ENCODE data around the gene GAB2.
"Not testable (repeated sequence)": the region's sequence is repeated elsewhere in the genome, so short reads cannot be mapped to it uniquely, and the experiment has no call there.

The GAB2 gene

GRCh38 chr11:78298291-78298771 lies 119.3 kb downstream of the GAB2 start:
- no peak overlapping the region for H3K4me2 ChIP-seq
- no peak overlapping the region for H3K9ac ChIP-seq
- H4K20me1 ChIP-seq = peaks cover 91% of the 10 kb centered on the region
- H3K4me1 ChIP-seq = no peaks in the 10 kb centered on the region
- no peaks in the 10 kb centered on the region for H3K27me3 ChIP-seq
- no peak overlapping the region for H3K27ac ChIP-seq
- no peak for TF ChIP-seq Cebpa-rat (IDR thresholded peaks at IDR 0.05)
- peaks cover 15% of the 10 kb centered on the region for H3K9me3 ChIP-seq
- H3K36me3 ChIP-seq = peaks cover 22% of the 10 kb centered on the region
- no peak overlapping the region for H3K4me3 ChIP-seq

- Histone ChIP-seq H3K4me3 (no peak overlapping the region), H4K20me1 (peaks cover 91% of the 10 kb centered on the region), H3K36me3 (peaks cover 22% of the 10 kb centered on the region), H3K9ac (no peak overlapping the region), H3K4me2 (no peak overlapping the region), H3K27me3 (no peaks in the 10 kb centered on the region), H3K27ac (no peak overlapping the region), H3K4me1 (no peaks in the 10 kb centered on the region), H3K9me3 (peaks cover 27% of the 10 kb centered on the region)
- no peak for TF ChIP-seq Cebpa-rat (IDR thresholded peaks at IDR 0.05)
These were observed 121.4 kb downstream of the GAB2 start for GRCh38 chr11:78295991-78296930.

GRCh38 chr11:78295347-78295746 lies 122.3 kb downstream of the GAB2 start:
- Histone ChIP-seq H3K36me3 (peaks cover 27% of the 10 kb centered on the region), H3K27me3 (no peaks in the 10 kb centered on the region), H3K9ac (no peak overlapping the region), H3K4me2 (no peak overlapping the region), H3K27ac (no peak overlapping the region), H3K4me3 (no peak overlapping the region), H3K9me3 (peaks cover 36% of the 10 kb centered on the region), H4K20me1 (peaks cover 91% of the 10 kb centered on the region), H3K4me1 (no peaks in the 10 kb centered on the region)
- TF ChIP-seq Cebpa-rat (IDR thresholded peaks at IDR 0.05) = no peak

DNA sequence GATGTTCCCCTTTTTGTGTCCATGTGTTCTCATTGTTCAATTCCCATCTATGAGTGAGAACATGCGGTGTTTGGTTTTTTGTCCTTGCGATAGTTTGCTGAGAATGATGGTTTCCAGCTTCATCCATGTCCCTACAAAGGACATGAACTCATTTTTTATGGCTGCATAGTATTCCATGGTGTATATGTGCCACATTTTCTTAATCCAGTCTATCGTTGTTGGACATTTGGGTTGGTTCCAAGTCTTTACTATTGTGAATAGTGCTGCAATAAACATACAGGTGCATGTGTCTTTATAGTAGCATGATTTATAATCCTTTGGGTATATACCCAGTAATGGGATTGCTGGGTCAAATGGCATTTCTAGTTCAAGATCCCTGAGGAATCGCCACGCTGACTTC lies 123.5 kb downstream of the GAB2 start:
- not testable (repeated sequence) for H3K27ac ChIP-seq, H3K4me1 ChIP-seq

DNA sequence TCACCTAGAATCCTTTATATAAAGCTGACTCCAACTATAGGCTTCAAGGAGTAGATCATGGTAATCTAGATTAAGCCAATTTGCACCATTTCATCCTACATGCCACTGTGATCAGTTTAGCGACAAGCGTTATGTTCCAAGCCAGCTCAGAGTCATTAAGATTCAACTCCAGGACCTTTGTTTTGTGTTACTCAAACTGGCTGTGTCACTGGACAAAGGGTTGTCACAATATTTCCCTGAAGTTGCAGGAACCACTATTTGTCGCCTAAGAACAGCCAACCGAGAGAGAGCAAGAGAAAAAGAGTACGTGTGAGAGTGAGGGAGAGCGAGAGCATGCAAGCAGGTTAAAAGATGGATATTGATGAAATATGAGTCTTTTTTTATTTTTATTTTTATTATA lies 124.1 kb downstream of the GAB2 start:
- H4K20me1 ChIP-seq = peaks cover 91% of the 10 kb centered on the region
- peaks cover 33% of the 10 kb centered on the region for H3K36me3 ChIP-seq
- H3K4me3 ChIP-seq = no peak overlapping the region
- H3K9ac ChIP-seq = no peak overlapping the region
- H3K9me3 ChIP-seq = peaks cover 53% of the 10 kb centered on the region
- TF ChIP-seq Cebpa-rat (IDR thresholded peaks at IDR 0.05) = no peak
- H3K27ac ChIP-seq = no peak overlapping the region
- H3K4me1 ChIP-seq = no peaks in the 10 kb centered on the region
- H3K4me2 ChIP-seq = no peak overlapping the region
- no peaks in the 10 kb centered on the region for H3K27me3 ChIP-seq

More for the DNA sequence above, 123.5 kb downstream of the GAB2 start:
- not testable (repeated sequence) for H3K9ac ChIP-seq, H3K4me2 ChIP-seq, H3K4me3 ChIP-seq, H3K27me3 ChIP-seq
- Histone ChIP-seq H3K36me3 (peaks cover 33% of the 10 kb centered on the region), H3K9me3 (peaks cover 48% of the 10 kb centered on the region), H4K20me1 (peaks cover 91% of the 10 kb centered on the region)

- Histone ChIP-seq H4K20me1 (peaks cover 91% of the 10 kb centered on the region), H3K4me3 (no peak overlapping the region), H3K9me3 (peaks cover 60% of the 10 kb centered on the region), H3K36me3 (peaks cover 33% of the 10 kb centered on the region), H3K9ac (no peak overlapping the region), H3K27ac (no peak overlapping the region), H3K4me2 (no peak overlapping the region), H3K27me3 (no peaks in the 10 kb centered on the region), H3K4me1 (no peaks in the 10 kb centered on the region)
- TF ChIP-seq Cebpa-rat (IDR thresholded peaks at IDR 0.05) = no peak
These were observed 125.4 kb downstream of the GAB2 start for GRCh38 chr11:78292109-78292803.

DNA sequence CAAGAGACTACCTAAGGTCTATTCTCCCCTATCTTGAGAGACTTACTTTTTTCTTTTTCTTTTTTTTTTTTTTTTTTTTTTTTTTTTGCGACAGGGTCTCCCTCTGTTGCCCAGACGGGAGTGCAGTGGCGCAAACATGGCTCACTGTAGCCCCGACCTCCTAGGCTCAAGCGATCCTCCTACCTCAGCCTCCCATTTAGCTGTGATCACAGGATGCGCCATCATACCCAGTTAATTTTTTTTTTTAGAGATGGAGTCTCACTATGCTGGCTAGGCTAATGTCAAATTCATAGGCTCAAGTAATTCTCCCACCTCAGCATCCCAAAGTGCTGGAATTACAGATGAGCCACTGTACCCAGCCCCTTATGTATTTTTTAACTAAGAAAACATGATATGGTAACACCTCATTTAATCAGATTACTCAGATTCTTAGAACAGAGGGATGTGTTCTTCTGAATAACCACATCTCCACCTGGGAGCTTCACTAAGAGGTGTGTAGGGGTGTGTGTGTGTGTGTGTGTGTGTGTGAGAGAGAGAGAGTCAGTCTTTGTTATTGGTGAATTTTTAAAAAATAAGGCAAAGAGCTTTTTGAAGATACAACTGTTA lies 126.0 kb downstream of the GAB2 start:
- Histone ChIP-seq H3K27me3 (no peaks in the 10 kb centered on the region), H3K9ac (no peak overlapping the region), H3K4me3 (no peak overlapping the region), H4K20me1 (peaks cover 91% of the 10 kb centered on the region), H3K9me3 (peaks cover 56% of the 10 kb centered on the region), H3K27ac (no peak overlapping the region), H3K4me2 (no peak overlapping the region), H3K36me3 (peaks cover 31% of the 10 kb centered on the region), H3K4me1 (no peaks in the 10 kb centered on the region)
- no peak for TF ChIP-seq Cebpa-rat (IDR thresholded peaks at IDR 0.05)

DNA sequence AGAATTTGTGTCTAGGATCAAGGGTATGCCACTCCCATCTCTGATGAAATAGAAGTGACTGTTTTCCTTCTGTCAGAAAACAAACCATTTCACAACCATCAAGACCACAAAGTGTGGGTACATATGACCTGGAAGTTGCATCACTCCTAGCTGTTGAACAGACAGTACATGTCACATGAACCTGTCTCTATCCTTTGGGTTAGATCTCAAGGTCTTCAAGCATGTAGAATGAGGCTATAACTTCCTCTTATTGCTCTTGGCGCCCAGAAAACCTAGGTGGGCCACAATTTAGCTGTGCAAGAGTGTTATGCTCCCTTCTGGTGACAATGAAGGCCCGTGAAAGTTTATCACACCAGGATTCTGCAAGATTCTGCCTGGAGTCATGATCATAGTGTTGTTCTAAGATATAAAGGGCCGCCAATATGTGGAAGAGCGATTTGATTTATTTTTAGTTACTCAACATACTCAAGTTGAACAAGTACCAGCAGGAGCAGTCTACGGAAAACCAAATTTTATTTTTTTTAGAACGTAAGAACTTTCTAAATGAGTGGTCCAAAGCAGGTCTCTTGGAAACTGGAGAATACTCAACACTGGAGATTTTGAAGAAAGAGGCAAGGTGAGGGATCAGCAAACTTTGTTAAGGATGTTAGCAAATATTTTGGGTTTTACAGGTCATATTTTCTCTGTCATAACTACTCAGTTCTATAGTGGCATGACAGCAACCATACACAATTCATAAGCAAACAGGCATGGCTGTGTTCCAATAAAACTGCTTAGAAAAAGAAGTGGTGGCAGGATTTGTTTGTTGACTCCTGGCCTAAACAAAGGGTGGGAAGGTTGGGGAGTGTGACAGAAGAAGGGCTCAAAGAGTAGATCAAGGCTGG lies 127.1 kb downstream of the GAB2 start:
- peak; percentile 72; the same call in 1 of the 2 replicates for TF ChIP-seq Cebpa-rat (IDR thresholded peaks at IDR 0.05)
- Histone ChIP-seq H3K27ac (no peak overlapping the region), H3K4me3 (no peak overlapping the region), H3K9me3 (peaks cover 46% of the 10 kb centered on the region), H3K9ac (no peak overlapping the region), H3K4me1 (no peaks in the 10 kb centered on the region), H3K4me2 (no peak overlapping the region), H3K36me3 (peaks cover 28% of the 10 kb centered on the region), H3K27me3 (no peaks in the 10 kb centered on the region), H4K20me1 (peaks cover 91% of the 10 kb centered on the region)

Data from BLaER1 (cell line).